Posterior vena cava (tissue), 2 donors: ENCODE results near the gene ATG7. TPM values are rescaled to one million over a fixed set of nuclear protein-coding genes. Genes with fewer than 3 reads are reported as not detected.
"Not testable (repeated sequence)": the region's sequence is repeated elsewhere in the genome, so short reads cannot be mapped to it uniquely, and the experiment has no call there.

ENCODE experiments used
- DNase-seq: peaks from one replicate; pipeline ENCODE4 v3.0.0-alpha.2; 2020; ENCODE audit warnings: low spot score
- intact Hi-C, 2 donors: fragments of 100-400 bp; cut with DNase I; formaldehyde crosslinking; loops; one replicate each; pipeline versions ENCODE4 v1.14.1 to v1.14.2; 2022 to 2023
- total RNA-seq, 2 donors: library from RNA; stranded (reverse); fragmentation: NEBNext Ultra II Directional; extraction: Animal tissue kit (Norgen Biotek cat#: 25700); gene quantifications; one replicate each; pipeline ENCODE4 v1.2.1, GENCODE V29; 2021
- donor health status: DM: yes; HTN: yes; CAD: no.
- donor health status: DM: yes; HTN: yes; CAD: no.

ATG7 gene
- total RNA-seq, 2 donors from 2014 or later: 30.5 to 40.4 TPM

DNA sequence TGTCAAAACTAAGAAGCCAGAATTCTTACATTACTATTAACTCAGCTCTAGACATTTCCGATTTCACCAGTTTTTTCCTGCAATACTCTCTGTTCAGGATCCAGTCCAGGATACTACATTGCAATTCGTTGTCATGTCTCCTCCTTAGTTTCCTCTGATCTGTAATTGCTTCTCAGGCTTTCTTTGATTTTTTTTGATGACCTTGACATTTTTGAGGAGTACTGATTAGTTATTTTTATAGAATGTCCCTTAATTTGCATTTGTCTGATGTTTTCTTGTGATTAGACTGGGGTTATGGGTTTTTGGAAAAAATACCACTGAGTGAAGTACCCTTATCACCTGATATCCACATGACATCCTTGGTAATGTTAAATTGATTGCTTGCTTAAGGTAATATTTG is 57.6 kb downstream of the ATG7 start:
- intact Hi-C loops: loop anchor here (10.0 kb wide), 6 partner anchors 165 to 575 kb away; partner anchors contain the start of gene HRH1 (in 1 of the 2)
- no peak for DNase-seq

DNA sequence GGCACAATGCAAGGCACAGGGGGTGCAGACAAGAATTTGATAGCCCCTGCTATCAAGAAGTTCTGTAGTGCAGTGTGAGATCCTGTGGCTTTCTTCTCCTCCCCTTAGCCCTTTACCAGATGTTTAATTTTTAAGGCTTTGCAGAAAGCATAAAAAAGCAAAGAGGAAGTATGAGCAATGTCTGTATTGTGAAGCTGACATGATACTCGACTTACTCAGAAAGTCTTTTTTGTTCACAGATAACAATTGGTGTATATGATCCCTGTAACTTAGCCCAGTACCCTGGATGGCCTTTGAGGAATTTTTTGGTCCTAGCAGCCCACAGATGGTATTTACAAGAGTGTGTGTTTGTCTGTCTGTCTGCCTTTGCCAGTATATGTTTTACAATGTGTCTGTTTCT is 58.9 kb downstream of the ATG7 start:
- DNase-seq: no peak
- intact Hi-C loops: loop anchor here (10.0 kb wide), 4 partner anchors 266 to 576 kb away; no protein-coding TSS in a partner anchor

DNA sequence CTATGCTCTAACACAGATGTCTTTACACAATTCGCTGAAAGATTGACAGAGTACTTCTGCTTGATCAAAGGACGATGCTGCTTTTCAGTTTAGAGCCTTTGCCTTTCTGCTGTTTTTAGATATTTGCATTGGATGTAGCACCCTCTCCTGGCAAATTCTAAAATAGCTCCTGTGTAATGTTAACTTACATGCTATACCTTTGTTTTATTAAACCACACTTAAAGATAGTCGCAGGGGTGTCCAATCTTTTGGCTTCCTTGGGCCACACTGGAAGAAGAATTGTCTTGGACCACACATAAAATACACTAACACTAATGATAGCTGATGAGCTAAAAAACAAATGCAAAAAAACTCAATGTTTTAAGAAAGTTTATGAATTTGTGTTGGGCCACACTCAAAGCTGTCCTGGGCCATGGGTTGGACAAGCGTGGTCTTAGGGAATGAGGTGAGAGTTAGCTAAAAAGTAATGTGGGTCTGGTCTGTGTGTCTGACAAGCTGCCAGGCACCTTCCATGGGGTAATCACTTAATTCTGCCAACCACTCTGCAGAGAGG is 62.9 kb downstream of the ATG7 start:
- no peak for DNase-seq
- intact Hi-C loops: loop anchor here (10.0 kb wide), 4 partner anchors 270 to 580 kb away; no protein-coding TSS in a partner anchor

DNA sequence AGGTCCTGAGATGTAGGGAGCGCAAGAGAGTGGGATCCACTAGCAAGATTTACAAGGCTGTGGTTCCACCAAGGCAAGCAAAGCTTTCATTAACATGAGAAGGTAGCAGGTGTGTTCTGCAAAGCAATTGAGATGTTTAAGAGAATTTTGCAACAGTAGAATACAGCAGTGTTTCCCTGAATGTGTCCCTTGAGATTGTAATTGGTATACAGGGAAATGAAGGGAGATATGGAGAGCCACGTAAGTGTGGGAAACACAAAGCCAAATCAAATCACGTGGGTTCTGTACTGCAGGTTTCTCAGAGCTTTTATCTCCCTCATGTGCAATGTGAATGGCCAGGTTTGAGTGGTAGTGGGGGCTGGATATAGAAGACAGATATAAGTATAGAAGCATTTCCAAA is 67.3 kb downstream of the ATG7 start:
- intact Hi-C loops: loop anchor here (10.0 kb wide), 4 partner anchors 275 to 585 kb away; no protein-coding TSS in a partner anchor
- DNase-seq: no peak

DNA sequence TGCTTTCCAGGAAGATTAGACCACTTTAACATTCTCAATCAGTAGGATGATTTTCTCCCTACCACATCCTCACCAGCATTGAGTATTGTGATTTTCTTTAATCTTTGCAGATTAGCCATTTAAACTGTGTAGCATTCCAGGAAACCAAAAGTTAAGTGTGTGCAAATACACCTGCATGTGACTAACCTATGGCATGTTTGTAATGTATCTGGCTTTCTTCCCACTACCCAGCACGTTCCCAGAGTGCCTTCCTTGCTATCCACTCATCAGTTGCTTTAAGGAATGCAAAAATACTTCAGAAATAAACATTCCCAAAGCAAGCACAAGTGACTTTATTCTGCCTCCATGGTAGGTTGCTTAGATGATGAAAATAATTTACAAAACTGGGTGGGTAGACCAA is 74.2 kb downstream of the ATG7 start:
- intact Hi-C loops: no loop called here
- no peak for DNase-seq

DNA sequence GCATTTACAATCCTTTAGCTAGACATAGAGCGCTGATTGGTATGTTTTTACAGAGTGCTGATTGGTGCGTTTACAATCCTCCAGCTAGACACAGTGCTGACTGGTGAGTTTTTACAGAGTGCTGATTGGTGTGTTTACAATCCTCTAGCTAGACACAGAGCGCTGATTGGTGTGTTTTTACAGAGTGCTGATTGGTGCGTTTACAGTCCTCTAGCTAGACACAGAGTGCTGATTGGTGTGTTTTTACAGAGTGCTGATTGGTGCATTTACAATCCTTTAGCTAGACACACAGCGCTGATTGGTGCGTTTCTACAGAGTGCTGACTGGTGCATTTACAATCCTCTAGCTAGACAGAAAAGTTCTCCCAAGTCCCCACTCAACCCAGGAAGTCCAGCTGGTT is 76.7 kb downstream of the ATG7 start:
- intact Hi-C loops: not testable (repeated sequence)

DNA sequence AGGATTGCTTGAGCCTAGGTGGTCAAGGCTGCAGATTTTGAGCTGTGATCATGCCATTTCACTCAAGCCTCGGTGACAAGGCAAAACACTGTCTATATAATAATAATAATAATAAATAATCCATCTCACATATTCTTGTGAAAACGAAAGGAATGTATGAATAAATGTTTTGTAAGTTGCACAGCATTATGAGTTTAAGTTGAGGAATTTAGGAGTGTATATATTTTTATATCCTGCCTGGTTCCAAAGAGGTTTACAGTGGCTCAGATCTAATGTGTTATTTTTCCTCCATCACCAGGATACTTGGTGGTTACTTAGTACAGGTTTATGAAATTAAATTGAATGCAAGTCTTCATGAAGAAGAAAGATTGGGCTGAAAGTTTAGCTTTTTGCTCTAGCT is 77.2 kb downstream of the ATG7 start:
- no peak for DNase-seq
- intact Hi-C loops: no loop called here

More for the DNA sequence above, 76.7 kb downstream of the ATG7 start:
- DNase-seq: not testable (repeated sequence)

DNA sequence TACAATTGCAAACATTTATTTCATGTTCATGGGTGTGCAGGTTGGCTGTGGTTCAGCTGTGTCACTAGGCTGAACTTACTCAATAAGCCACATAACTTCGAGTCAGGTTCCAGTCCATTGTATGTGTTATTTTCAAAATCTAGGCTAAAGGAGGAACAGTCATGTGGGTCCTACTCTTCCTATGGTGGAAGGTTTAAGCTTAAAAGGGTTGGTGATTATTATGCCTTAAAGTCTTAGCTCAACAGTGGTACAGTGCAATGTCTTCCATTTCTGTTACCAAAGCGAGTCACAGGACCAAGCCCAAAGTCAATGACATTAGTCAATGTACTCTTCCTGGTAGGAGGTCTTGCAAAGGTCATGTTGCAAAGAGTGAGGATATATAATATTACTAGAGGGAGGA is 78.2 kb downstream of the ATG7 start:
- intact Hi-C loops: no loop called here
- no peak for DNase-seq

DNA sequence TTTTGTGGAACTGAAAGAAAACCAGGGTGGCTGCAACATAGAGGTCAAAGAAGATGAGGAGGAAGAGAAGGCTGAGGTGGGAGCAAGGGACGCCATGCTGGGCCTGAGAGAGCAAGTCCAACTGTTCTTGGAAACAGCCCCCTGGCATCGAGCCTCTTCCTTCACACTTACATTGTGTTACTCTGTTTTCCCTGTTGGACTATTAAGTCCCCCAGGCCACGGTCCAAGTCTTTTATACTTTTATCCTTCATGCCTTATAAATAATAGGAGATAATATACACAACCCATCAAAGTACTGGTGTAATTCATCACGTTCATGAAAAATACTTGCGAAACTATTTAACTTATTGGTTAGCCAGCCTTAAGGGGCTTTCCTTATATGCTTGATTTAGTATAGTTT is 79.3 kb downstream of the ATG7 start:
- intact Hi-C loops: no loop called here
- no peak for DNase-seq

DNA sequence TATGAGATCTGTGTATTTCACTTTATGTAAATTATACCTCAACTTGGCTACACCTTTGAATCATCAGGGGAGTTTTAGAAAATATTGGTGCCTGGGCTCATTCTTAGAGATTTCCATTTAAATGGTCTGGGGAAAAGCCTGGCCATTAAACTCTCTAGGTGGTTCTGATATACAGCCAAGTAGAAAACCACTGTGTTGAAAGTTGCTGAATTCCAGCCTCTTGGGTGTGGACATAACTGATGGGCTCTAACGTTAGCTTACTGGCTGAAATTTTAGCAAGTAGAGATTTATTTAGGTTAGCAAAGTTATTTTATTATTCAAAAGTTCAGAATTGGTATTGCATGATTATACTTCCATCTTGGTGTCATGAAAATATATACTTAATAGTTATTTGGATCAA is 84.1 kb downstream of the ATG7 start:
- intact Hi-C loops: no loop called here
- no peak for DNase-seq

DNA sequence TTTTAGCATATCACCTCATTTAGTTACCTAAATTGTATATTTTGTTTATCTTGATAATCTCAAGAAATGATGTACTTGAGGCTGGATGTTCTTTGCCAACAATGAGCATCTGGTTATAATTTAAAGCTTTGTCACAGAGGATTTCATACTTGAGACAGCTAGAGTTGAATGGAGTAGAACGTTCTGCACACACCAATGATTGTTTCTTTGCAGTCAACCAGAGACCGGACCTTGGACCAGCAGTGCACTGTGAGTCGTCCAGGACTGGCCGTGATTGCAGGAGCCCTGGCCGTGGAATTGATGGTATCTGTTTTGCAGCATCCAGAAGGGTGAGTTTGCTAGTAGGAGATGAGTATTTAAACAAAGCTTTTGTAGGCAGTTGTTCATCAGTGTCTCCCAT is 90.4 kb downstream of the ATG7 start:
- DNase-seq: no peak
- intact Hi-C loops: no loop called here

DNA sequence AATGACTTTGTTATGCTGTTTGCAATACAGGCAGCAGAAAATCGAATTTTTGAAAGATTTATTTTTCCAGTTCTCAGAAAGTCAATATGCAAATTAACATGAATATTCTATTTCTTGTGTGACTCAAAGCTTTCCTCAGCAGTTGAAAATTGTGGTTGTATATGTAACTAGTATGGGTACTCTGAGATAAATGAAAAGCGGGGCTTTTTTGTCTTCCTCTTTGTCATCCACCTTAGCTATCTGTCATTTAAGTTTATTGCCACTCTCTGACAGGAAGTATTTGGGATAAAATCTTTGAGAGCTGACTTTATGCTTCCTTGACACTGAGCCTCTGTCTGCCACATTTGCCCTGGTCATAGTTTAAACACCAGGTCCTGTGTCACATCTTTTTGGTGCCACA is 91.5 kb downstream of the ATG7 start:
- no peak for DNase-seq
- intact Hi-C loops: no loop called here

DNA sequence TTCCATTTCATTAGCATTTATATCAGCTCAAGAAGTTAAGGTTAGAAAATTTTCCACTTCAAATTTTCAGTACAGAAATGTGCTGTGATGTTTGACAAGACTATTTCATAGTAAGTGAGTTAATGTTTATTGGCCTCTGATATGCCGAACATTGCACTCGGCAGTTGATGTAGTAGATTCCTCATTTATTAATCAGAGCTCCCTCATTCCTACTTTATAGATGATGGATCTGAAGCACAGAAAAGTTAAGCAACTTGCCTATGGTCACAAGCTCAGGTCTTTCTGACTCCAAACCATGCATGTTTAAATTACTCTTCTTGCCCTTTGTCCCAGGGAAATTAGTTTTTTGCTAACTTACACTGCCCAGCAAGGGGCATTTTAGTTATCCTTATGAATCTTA is 92.0 kb downstream of the ATG7 start:
- DNase-seq: no peak
- intact Hi-C loops: no loop called here

DNA sequence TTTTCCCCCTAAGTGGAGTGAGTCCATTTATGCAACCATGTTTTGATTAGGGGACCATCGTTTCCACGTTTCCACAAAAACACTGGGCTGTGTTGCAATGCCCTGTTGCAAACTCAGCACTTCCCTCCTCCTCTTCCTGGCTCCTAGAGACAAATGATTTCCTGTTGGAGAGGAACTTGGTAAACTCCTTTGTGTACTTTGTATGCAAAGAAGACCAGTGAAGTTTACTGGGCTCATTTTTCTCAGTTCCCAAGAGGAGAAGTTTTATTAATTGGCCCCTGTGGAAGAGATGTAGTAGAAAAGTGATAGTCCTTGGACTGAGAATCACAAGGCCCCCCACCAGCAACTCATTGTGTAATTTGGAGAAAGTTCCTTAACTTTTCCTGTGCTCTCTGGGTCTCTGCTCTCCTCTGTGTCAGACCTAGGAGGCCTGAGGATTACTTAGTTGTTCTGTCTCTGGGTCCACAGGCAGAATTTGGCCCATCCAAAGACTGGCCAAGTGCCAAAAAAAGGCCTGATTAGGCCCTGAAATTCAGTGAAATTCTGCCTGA is 95.0 kb downstream of the ATG7 start:
- DNase-seq: no peak
- intact Hi-C loops: no loop called here

DNA sequence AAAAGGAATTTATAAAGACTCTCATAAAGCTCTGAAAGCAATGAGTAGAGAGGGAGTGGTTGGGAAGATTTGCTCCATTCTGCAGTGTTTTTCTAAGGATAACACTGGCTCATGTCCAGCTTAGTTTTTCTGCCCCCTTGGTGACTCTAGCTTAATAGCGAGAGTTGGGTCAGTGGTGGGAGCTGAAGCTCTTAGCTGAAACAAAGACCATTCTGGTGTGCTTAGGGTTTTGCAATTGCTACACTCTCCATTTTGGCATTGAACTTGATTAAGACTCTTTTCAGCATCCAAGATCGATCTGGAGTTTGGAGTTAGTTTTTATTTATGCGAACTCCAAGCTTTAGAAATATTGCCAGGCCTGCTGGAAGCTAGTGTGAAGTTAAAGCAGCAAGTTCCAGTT is 98.0 kb downstream of the ATG7 start:
- no peak for DNase-seq
- intact Hi-C loops: loop anchor here in 1 of 2 donors (10.0 kb wide), 1 partner anchor 435 kb away; no protein-coding TSS in a partner anchor

DNA sequence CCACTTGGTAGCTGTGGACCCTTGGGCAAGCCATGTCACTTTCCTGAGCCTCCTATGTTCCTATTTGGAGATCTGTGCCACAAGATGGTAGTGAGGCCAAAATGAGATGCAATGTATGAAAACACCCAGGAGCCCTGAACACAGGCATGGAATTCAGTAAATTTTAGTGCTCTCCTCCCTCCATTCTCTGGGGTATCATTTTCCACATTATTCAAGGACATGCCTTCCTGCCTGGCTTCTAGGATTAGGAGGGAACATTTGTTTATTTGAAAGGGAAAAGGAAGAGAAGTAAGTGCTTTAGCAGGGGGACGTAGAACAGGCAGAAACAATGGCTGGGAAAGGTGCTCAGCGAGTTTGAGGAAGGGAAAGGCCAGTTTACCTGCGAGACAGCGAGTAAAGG is 98.8 kb downstream of the ATG7 start:
- intact Hi-C loops: loop anchor here in 1 of 2 donors (10.0 kb wide), 1 partner anchor 434 kb away; no protein-coding TSS in a partner anchor
- DNase-seq: no peak

DNA sequence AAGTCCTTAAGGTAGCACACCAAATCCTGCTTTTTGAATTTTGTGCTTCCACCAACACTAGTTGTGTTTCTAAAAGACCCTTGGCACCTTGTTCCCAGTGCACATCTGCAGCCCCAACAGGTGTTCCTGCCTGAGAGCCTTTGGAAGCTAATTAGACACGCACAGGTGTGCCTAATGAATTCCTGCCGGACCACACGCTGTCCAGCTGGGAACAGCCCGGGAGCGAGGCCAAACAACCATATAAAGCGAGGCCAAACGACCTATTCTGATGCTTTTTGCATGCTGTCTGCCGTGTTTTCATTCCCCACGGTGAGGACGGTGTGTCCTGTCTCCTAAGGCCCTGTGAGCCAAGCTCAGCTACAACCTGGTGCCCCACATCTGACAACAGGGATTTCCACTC is 99.5 kb downstream of the ATG7 start:
- no peak for DNase-seq
- intact Hi-C loops: loop anchor here in 1 of 2 donors (10.0 kb wide), 1 partner anchor 433 kb away; no protein-coding TSS in a partner anchor

DNA sequence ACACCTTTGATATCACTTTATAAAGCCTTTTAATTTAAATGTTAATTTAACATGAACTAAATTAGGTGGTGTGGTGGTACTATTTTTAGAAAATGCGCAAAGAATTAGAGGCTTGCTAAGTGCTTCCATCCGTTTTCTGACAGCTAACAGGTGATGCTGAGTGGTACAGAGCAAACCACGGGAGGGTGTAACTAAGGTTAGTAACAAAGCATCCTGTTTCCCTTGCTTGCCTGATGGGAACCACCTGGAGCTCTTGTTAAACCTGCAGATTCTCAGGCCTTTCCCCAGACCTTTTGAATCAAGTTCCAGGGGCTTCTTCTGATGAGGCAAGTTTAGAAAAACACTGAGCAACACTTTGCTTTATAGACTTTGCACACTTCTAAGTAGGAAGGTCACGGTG is 101.0 kb downstream of the ATG7 start:
- intact Hi-C loops: loop anchor here in 1 of 2 donors (10.0 kb wide), 1 partner anchor 432 kb away; no protein-coding TSS in a partner anchor
- no peak for DNase-seq

DNA sequence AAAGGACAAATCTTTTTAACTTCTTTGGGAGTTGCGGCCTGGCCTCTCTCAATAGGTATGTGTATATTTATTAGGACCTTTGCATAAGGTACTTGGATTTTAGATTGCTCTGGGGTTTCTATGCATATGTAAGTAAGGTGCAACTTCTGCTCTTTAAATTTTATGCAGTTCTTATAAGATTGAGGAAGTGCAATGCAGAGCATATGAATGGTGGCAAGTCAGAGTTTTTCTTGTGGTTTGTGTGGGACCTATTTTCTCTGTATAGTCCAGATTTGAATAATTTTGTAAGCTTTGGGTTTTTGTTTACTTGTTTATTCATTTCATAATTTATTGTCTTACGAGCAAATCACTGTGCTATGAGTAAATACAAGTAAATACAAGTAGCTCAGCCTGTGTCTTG is 101.5 kb downstream of the ATG7 start:
- DNase-seq: no peak
- intact Hi-C loops: loop anchor here in 1 of 2 donors (10.0 kb wide), 1 partner anchor 431 kb away; no protein-coding TSS in a partner anchor

DNA sequence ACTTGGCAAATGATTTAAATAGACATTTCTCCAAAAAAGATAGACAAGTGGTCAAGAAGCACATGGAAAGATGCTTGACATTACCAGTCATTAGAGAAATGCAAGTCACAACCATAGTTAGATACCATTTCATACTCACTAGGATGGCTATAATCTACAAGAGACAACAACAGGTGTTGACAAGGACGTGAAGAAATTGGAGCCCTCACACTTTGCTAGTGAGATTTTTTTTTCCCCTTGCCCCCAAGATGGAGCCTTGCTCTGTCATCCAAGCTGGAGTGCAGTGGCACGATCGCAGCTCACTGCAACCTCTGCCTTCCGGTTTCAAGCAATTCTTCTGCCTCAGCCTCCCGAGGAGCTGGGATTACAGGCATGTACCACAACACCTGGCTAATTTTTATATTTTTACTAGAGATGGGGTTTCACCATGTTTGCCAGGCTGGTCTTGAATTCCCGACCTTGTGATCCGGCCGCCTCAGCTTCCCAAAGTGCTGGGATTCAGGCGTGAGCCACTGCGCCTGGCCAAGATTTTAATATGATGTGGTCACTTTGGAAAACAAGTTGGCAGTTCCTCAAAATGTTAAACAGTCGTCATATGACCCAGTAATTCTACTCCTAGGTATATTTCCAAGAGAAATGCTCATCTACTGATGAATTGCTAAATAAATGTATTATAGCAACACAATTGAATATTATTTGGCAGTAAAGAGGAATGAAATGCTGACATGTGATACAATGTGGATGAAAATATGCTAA is 103.3 kb downstream of the ATG7 start:
- DNase-seq: no peak
- intact Hi-C loops: loop anchor here (5.0 to 10.0 kb wide), 2 partner anchors 282 to 429 kb away; no protein-coding TSS in a partner anchor
